Measurements from ENCODE around the gene AGO1.
"Not testable (repeated sequence)": the region's sequence is repeated elsewhere in the genome, so short reads cannot be mapped to it uniquely, and the experiment has no call there.

AGO1 gene

DNA sequence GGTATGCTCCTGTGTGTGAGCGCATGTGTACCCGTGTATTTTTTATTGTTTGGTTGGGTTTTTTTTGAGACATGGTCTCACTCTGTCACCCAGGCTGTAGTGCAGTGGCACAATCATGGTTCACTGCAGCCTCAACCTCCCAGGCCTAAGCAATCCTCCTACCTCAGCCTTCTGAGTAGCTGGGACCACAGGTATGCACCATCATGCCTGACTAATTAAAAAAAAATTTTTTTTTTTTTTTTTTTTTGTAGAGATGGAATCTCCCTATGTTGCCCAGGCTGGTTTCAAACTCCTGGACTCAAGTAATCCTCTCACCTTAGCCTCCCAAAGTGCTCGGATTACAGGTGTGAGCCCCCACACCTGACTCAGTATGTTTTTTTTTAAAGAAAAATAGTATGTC is 89.6 kb downstream of the AGO1 start:
- DNase-seq (ENCODE audit: low read depth): not testable (repeated sequence)

GRCh38 chr1:35980090-35980489 is 97.1 kb downstream of the AGO1 start:
- DNase-seq (ENCODE audit: low read depth): no peak

Measured in stimulated activated CD8-positive, alpha-beta memory T cell treated with anti-CD3 and anti-CD28 coated beads, Interleukin-12 subunit alpha, Interleukin-12 subunit beta, amount 100 ng/mL, for 1 hour (primary cell).